ENCODE measurements around the gene DGKI. TPM values are rescaled to one million over a fixed set of nuclear protein-coding genes. Genes with fewer than 3 reads are reported as not detected.

The DGKI gene
- total RNA-seq, 1 experiment from 2014 or later = 0.15 TPM

DNA sequence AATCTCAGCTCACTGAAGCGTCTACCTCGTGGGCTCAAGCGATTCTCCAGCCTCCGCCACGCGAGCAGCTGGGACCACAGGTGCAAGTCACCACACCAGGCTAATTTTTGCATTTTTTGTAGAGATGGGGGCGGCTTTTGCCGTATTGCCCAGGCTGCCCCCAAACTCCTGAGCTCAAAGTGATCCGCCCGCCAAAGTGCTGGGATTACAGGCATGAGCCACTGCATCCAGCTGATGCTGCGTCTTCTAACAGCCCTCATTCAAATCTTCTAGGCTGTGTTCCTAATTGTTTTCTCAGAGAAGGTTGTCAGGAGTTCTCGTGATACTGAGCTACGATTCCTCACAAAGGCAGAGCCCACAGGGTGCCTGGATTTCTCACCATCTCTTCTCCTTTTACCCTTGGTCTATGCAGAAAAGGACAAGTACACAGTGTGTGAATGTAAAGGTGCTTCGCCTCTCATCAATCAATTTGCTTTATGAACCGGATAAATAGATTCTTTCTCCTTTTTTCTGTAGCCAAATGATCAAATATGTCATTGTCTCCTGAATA is 255.9 kb downstream of the DGKI start (continued):
- TF ChIP-seq EZH2 (IDR thresholded peaks at IDR 0.05) = no peak
- no peak for TF ChIP-seq SIN3A (IDR thresholded peaks at IDR 0.05; ENCODE audit: low read depth)
- TF ChIP-seq CBX3 (IDR thresholded peaks at IDR 0.05; ENCODE audit: low read depth) = no peak
- TF ChIP-seq ZNF274 (IDR thresholded peaks at IDR 0.05; ENCODE audit: low read depth, low read length) = no peak
- TF ChIP-seq EGR1 (IDR thresholded peaks at IDR 0.05; ENCODE audit: low read depth) = no peak
- TF ChIP-seq ELF1 (IDR thresholded peaks at IDR 0.05; ENCODE audit: borderline replicate concordance, low read depth) = no peak
- TF ChIP-seq CEBPB (IDR thresholded peaks at IDR 0.05; ENCODE audit: low read depth) = no peak
- no peak for TF ChIP-seq SP1 (IDR thresholded peaks at IDR 0.05; ENCODE audit: low read depth)
- TF ChIP-seq, protein P1, sequence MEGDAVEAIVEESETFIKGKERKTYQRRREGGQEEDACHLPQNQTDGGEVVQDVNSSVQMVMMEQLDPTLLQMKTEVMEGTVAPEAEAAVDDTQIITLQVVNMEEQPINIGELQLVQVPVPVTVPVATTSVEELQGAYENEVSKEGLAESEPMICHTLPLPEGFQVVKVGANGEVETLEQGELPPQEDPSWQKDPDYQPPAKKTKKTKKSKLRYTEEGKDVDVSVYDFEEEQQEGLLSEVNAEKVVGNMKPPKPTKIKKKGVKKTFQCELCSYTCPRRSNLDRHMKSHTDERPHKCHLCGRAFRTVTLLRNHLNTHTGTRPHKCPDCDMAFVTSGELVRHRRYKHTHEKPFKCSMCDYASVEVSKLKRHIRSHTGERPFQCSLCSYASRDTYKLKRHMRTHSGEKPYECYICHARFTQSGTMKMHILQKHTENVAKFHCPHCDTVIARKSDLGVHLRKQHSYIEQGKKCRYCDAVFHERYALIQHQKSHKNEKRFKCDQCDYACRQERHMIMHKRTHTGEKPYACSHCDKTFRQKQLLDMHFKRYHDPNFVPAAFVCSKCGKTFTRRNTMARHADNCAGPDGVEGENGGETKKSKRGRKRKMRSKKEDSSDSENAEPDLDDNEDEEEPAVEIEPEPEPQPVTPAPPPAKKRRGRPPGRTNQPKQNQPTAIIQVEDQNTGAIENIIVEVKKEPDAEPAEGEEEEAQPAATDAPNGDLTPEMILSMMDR (IDR thresholded peaks at IDR 0.05 in 2 of 3, conservative IDR thresholded peaks at IDR 0.05 in 1 of 3; ENCODE audit: borderline replicate concordance in 1 of 3, insufficient read depth in 1 of 3, low read depth in 2 of 3, low read length in 2 of 3) = no peak

DNA sequence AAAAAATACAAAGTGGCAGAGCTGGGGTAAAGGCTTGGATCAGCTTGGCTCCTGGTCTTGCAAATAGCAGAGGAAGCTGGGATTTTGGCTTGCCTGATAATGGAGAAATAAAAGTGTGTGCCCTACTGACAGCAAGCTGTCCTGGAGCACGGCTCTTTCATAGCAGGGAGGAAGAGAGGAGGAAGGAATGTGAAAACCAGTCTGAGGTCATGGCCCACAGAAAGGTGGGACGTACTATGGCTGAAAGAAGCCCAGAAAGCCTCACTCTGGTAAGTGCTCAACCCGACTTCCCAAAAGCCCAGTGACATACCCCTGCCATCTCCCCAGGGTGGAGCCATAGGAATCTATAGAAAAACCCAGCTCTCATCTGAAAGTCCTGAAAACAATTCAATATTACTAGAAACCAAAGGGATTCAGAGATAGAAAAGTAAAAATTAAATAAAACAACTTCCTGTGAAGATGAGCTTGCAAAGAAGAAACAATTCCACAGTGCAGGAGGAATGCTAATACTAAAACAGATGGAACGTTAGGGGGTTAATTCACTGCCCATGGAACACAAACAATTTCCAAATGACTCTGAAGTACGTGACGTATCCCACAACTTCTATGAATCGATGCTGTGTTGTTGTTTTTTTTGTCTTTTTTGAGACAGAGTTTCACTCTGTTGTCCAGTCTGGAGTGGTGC is 256.6 kb downstream of the DGKI start:
- ChIA-PET RAD21 (ENCODE audit: low non-redundant PET in 1 of 2, low total read pairs in 2 of 2, uncharacterized antibody in 2 of 2, unreplicated experiment in 2 of 2) (no interaction called here), CTCF (interaction anchor here (1.5 kb wide), 1 partner anchor 102 kb away, joined by 3 read pairs; no protein-coding TSS in a partner anchor), POLR2A (interaction anchor here (0.7 kb wide), 1 partner anchor 302 kb away, joined by 3 read pairs; no protein-coding TSS in a partner anchor)
- no peaks in the 10 kb centered on the region for H3K9me2 ChIP-seq (ENCODE audit: insufficient read depth)
- H3K4me2 ChIP-seq (ENCODE audit: low read length) = no peak overlapping the region
- BruUV-seq (replicated peaks) = no TSS peak
- H3K79me2 ChIP-seq (ENCODE audit: insufficient read depth, low read length) = no peaks in the 10 kb centered on the region
- H2AFZ ChIP-seq (ENCODE audit: low read depth, low read length, poor library complexity, severe bottlenecking) = no peak overlapping the region
- H3K36me3 ChIP-seq (ENCODE audit: control insufficient read depth in 1 of 2, insufficient read depth in 2 of 2, low read length in 2 of 2) = no peaks in the 10 kb centered on the region
- no peak overlapping the region for H3K4me3 ChIP-seq (replicated peaks in 1 of 2; ENCODE audit: low read depth in 1 of 2, low read length in 2 of 2)
- no peak for DNase-seq (ENCODE audit: low read depth, low spot score)
- H4K20me1 ChIP-seq (ENCODE audit: insufficient read depth) = no peaks in the 10 kb centered on the region
- H3K9ac ChIP-seq (ENCODE audit: low read length) = no peak overlapping the region
- no peak overlapping the region for H3K27ac ChIP-seq (ENCODE audit: low read depth, low read length)
- no peaks in the 10 kb centered on the region for H3K27me3 ChIP-seq (ENCODE audit: insufficient read depth, low read length)
- intact Hi-C loops (cut with micrococcal nuclease) = loop anchor here (5.0 kb wide), 1 partner anchor 1918 kb away; no protein-coding TSS in a partner anchor
- no peak for ATAC-seq
- H3K9me3 ChIP-seq (ENCODE audit: control insufficient read depth in 1 of 2, insufficient read depth in 1 of 2, low read depth in 1 of 2, low read length in 2 of 2) = no peaks in the 10 kb centered on the region
- H3K4me1 ChIP-seq (ENCODE audit: control insufficient read depth in 1 of 2, insufficient read depth in 2 of 2, low read length in 2 of 2) = peaks cover 0 to 6% of the 10 kb centered on the region in 2 experiments; a peak in 1 of 4 replicates
- TF ChIP-seq CBX3 (IDR thresholded peaks at IDR 0.05; ENCODE audit: low read depth) = no peak
- TF ChIP-seq SP1 (IDR thresholded peaks at IDR 0.05; ENCODE audit: low read depth) = no peak
- TF ChIP-seq JUND (IDR thresholded peaks at IDR 0.05) = no peak
- no peak for TF ChIP-seq ZFX (IDR thresholded peaks at IDR 0.05)
- no peak for TF ChIP-seq RAD21 (IDR thresholded peaks at IDR 0.05; ENCODE audit: low read depth)
- no peak for TF ChIP-seq POLR2AphosphoS5 (IDR thresholded peaks at IDR 0.05; ENCODE audit: low read depth, low read length)
- TF ChIP-seq ELF1 (IDR thresholded peaks at IDR 0.05; ENCODE audit: borderline replicate concordance, low read depth) = no peak
- TF ChIP-seq, protein P2, sequence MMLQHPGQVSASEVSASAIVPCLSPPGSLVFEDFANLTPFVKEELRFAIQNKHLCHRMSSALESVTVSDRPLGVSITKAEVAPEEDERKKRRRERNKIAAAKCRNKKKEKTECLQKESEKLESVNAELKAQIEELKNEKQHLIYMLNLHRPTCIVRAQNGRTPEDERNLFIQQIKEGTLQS (IDR thresholded peaks at IDR 0.05) = no peak
- TF ChIP-seq, protein P1 (IDR thresholded peaks at IDR 0.05 in 2 of 3, conservative IDR thresholded peaks at IDR 0.05 in 1 of 3; ENCODE audit: borderline replicate concordance in 1 of 3, insufficient read depth in 1 of 3, low read depth in 2 of 3, low read length in 2 of 3) = no peak
- TF ChIP-seq, protein P3, sequence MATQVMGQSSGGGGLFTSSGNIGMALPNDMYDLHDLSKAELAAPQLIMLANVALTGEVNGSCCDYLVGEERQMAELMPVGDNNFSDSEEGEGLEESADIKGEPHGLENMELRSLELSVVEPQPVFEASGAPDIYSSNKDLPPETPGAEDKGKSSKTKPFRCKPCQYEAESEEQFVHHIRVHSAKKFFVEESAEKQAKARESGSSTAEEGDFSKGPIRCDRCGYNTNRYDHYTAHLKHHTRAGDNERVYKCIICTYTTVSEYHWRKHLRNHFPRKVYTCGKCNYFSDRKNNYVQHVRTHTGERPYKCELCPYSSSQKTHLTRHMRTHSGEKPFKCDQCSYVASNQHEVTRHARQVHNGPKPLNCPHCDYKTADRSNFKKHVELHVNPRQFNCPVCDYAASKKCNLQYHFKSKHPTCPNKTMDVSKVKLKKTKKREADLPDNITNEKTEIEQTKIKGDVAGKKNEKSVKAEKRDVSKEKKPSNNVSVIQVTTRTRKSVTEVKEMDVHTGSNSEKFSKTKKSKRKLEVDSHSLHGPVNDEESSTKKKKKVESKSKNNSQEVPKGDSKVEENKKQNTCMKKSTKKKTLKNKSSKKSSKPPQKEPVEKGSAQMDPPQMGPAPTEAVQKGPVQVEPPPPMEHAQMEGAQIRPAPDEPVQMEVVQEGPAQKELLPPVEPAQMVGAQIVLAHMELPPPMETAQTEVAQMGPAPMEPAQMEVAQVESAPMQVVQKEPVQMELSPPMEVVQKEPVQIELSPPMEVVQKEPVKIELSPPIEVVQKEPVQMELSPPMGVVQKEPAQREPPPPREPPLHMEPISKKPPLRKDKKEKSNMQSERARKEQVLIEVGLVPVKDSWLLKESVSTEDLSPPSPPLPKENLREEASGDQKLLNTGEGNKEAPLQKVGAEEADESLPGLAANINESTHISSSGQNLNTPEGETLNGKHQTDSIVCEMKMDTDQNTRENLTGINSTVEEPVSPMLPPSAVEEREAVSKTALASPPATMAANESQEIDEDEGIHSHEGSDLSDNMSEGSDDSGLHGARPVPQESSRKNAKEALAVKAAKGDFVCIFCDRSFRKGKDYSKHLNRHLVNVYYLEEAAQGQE (IDR thresholded peaks at IDR 0.05; ENCODE audit: low read depth) = no peak
- TF ChIP-seq TCF7L2 (IDR thresholded peaks at IDR 0.05; ENCODE audit: borderline replicate concordance, extremely low read depth, insufficient read depth, insufficient read length) = no peak

Data from HCT116 (cell line).